GM19455 (cell line): ENCODE data around the gene IL3RA.
"Not testable (repeated sequence)": the region's sequence is repeated elsewhere in the genome, so short reads cannot be mapped to it uniquely, and the experiment has no call there.

Source experiments
- ATAC-seq: cut with Tn5 transposase; IDR thresholded peaks from one replicate; pipeline ENCODE4 v1.9.1; 2021; ENCODE audit not compliant: unreplicated experiment

IL3RA gene

DNA sequence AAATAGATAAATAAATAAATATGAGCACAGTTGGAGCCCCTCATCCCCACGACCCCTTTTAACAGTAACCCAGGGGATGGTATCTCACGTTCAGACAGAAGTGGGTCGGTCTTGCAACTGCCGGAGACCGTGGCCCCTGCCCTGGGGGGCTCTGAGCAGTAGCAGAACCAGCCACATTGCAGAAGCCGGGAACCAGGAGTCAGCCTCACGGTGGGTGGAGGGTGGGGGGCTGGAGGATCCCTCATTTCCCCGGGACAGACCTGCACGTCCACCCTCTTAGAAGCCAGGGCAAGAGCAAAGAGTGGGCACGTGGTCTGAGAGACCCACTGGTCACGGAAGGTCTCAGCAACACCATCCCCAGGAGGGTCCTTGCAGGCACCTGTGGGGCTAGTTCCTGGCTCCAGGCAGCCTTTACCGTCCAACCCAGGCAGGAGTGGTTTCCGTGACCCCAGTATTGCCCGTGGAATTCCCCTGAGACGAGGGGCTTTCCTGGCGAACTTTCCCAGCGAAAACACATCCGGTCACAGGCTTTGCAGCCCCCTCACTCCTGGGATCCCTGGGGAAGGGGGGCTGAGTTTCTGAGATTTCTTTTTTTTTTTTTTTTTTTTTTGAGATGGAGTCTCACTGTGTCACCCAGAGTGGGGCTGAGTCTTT lies 8.8 kb upstream of the IL3RA start:
- ATAC-seq, result no peak

DNA sequence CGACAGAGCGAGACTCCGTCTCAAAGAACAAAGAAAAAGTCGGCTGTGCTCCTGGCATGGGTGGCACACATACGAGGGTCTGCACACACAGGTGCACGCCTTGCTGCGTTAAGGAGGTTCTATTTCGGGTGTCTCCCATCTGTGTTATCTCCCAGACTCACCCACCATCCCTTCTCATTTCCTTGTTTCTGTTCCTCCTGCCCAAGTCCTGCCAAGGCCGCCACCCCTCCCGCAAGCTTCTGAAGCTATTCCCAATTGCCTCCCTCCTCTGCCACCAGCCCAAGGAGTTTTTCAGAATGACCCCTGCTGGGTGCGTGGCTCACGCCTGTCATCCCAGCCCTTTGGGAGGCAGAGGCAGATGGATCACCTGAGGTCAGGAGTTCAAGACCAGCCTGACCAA lies 6.0 kb upstream of the IL3RA start:
- no peak for ATAC-seq

DNA sequence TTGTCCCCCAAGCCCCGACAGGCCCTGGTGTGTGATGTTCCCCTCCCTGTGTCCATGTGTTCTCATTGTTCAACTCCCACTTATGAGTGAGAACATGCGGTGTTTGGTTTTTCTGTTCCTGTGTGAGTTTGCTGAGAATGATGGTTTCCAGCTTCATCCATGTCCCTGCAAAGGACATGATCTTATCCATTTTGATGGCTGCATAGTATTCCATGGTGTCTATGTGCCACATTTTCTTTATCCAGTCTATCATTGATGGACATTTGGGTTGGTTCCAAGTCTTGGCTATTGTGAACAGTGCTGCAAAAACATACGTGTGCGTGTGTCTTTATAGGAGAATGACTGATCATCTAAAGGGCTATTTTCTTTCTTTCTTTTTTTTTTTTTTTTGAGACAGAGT lies 4.2 kb upstream of the IL3RA start:
- not testable (repeated sequence) for ATAC-seq

DNA sequence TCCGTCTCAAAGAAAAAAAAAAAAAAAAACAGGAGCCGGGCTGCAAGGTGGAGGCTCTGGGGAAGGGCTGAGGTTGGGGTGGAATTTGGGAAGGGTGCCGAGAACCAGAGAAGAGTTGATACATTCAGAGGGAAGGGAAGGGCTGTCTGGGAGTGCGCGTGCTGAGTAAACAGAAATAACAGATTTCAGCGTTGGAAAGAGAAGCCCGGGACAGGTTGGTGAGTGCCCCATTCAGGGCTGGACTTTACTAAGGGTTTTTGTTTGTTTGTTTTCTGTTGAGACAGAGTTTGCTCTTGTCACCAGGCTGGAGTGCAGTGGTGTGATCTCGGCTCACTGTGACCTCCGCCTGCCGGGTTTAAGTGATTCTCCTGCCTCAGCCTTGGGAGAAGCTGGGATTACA lies 1.7 kb upstream of the IL3RA start:
- ATAC-seq, result no peak

DNA sequence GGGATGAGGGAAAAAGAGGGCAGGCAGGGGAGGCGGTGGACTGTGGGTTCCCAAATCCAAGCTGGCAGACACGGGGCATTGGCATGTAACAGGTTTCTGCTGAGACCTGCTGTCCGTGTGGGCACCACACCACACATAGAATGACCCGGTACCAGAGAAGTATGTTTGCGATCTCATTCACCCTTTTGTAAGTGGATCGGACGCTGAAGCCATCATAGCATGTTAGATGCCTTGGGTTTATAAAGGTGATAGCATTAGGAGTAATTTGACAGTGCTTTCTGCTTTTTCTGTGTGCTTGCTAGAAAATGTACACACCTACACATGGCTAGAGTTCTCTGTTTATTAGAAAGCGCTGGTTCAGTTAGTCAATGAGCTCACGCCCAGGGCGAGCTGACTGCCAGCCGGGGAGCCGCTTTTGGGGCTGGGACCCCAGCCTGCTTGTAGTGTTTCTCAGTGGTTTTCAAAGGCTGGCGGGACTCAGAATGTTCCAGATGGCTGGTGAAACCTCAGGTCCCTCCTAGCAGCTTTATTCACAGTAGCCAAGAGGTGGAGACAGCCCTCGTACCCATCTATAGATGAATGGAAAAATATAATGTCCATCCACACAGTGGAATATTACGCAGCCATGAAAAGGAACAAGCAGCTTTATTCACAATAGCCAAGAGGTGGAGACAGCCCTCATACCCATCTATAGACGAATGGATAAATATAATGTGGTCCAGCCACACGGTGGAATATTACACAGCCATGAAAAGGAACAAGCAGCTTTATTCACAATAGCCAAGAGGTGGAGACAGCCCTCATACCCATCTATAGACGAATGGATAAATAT lies 579 bp downstream of the IL3RA start:
- no peak for ATAC-seq

DNA sequence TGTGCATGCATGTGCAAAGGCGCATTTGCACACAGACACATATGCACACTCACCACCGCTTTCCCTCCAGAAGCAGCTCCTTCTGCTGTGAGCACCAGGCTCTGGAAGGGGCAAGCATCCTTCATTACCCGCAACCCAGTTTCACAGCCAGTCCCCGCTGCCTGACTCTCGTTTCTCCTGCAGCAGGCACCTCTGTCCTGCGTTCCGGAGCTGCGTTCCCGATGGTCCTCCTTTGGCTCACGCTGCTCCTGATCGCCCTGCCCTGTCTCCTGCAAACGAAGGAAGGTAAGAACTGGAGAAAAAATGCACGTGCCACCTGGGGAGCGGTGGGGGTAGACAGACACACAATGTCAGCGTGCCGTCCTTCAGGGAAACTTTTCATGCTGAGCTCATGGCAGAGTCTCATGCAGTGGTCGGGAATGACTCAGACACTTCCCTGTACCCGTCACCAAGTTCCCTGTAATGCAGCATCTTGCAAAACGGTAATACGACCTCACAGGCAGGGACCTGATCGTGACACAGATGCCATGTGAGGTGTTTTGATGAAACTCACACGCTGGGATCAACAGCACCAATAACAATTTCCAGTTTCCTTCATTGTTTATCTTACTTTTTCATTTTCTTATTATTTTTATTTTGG lies 5.1 kb downstream of the IL3RA start:
- ATAC-seq, result no peak

DNA sequence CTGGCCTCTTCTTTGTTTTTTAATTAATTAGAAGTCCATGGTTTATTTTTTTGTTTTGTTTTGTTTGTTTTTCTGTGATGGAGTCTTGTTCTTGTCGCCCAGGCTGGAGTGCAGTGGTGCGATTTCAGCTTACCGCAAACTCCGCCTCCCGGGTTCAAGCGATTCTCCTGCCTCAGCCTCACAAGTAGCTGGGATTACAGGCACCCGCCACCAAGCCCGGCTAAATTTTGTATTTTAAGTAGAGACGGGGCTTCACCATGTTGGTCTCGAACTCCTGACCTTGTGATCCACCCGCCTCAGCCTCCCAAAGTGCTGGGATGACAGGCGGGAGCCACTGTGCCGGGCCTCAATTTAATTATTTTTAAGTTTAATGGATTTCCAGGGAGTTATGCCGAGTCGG lies 13.0 kb downstream of the IL3RA start:
- ATAC-seq, result not testable (repeated sequence)

DNA sequence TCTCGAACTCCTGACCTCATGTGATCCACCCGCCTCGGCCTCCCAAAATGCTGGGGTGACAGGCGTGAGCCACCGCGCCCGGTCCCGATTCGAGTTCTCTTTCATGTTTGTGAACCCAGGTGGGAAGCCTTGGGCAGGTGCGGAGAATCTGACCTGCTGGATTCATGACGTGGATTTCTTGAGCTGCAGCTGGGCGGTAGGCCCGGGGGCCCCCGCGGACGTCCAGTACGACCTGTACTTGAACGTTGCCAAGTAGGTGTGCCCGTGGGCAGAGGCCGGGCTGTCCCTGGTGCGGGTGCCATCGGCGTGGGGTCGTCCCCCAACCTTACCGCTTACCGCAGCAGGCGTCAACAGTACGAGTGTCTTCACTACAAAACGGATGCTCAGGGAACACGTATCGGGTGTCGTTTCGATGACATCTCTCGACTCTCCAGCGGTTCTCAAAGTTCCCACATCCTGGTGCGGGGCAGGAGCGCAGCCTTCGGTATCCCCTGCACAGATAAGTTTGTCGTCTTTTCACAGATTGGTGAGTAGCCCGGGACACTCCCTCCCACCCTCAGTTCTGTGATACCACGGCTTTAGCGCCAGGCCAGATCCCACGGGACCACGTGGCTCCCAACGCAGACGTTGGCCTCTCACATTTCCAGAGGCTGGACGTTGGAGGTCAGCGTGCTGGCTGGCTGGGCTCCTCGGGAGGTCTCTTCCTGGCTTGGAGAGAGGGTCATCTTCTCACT lies 15.6 kb downstream of the IL3RA start:
- ATAC-seq, result no peak

DNA sequence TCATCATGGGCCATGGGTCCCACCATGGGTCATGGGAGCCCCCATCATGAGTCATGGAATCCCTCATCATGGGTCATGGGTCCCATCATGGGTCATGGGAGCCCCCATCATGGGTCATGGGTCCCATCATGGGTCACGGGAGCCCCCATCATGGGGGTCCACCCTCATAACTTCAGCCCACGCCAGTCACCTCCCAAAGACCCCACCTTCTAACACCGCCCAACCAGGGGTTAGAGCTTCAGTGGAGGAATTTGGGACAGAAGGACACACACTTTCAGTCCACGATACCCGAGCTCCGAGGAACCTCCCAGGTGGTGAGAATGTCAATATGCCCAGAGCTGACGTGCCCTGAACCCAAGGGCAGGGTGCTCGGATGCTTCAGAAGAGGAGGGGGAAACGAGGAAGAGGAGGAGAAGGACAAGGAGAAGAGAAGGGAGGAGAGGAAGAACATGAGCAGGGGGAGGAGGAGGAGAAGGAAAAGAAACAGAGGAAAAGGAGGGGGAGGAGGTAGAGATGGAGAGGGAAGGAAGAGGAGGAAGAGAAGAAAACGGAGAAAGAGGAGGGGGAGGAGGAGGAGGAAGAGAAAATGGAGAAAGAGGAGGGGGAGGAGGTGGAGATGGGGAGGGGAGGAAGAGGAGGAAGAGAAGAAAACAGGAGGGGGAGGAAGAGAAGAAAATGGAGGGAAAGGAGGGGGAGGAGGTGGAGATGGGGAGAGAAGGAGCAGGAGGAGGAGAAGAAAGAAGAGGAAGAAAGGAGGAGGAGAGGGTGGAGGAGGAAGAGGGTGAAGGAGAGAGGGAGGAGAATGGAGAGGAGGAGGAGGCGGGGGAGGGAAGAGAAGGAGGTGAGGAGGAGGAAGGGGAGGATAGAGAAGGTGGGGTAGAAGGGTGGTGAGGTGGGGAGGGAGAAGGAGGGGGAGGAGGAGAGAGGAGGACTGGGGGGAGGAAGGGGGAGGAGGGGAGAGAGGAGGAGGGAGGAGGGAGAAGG lies 17.7 kb downstream of the IL3RA start:
- ATAC-seq, result no peak

DNA sequence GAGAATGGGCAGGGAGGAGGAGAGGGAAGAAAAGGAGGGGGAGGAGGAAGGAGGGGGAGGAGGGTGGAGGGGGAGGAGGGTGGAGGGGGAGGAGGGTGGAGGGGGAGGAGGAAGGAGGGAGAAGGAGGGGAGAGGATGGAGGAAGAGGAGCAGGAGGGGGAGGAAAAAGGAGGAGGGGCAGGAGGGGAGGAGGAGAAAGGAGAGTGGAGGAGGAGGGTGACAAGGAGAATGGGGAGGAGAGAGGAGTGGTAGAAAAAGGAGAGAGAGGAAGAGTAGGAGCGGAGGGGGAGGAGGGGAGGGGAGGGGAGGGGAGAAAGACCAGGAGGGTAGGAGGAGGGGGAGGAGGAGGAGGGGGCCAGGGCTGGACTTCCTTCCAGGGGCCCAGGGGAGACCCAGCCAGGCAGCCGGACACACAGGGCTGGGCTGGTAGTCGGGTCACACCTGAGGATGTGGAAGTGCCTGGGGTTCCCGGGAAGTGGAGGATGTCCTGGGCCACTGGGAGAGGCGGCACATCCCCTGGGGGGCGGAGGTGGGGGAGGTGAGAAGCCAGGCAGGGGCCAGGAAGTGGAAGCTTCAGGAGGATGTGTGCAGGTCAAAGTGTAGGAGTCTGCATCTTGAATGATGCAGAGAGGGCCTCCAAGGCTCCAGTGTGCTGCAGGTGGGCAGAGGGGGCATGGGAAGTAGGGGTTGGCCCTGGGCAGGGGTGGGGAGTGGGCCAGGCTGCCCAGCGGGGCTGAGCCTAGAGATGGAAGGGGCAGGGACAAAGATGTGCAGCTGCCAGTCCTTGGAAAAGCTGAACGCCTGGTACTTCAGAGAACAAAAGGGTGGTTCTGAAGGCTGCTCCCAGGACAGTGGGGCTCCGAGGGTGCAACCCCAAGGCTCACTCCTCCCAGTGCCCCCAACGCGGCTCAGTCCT lies 18.8 kb downstream of the IL3RA start:
- ATAC-seq, result no peak

DNA sequence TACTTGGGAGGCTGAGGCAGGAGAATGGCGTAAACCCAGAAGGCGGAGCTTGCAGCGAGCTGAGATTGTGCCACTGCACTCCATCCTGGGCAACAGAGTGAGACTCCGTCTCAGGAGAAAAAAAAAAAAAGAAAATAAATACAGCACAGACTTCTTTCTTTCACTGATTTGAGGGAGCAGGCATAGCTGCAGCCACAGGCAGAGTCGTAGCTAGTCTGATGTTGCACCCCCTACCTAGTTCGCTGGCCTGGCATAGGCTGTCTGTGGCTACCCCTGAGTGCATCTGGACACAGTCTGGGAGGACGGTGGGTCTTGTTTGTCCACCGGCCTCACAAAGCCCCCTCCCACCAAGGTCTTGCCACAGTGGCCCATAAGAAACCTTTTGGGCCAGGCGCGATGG lies 21.4 kb downstream of the IL3RA start:
- ATAC-seq, result no peak

DNA sequence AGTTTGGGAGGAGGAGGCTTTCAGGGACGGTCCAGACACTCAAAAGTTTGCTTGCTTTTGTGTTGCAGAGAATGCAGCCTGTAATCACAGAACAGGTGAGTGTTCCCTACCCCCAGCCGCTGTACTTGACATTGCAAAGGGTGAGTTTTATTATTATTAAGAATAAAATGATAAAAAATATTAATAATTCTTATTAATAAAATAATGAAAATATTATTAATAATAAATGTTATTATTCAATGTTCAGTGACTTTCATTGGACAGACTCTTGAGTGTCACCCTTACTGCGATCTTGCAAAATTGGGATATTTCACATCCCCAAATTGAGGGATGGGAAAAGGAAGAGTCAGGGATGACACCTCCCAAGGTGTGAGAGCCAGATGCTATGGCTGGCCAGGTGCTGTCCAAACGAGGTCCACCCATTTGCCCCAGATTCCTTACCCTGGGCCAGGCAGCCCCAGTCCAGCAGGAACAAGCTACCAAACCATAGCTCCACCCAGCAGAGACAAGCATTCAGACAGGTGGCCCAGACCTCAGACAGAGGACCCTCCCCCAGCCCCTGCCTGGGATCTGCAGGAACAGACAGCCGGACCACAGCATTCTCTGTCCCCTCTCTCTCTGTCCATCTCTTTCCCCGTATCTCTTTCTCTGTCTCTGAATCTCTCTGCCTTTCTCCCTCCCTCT lies 22.4 kb downstream of the IL3RA start:
- no peak for ATAC-seq

DNA sequence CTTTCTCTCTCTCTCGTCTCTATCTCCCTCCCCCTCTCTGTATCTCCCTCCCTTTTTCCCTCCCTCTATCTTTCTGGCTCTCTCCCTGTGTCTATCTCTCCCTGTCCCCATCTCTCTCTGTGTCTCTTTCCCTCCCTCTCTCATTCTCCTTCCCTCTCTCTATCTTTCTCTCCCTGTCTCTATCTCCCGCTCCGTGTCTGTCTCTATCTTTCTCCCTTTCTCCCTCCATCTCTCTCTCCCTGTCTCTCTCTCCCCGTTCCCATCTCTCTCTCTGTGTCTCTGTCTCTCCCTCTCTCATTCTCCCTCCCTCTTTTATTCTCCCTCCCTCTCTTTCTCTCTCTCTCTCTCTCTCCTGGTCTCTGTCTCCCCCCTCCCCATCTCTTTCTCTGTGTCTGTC lies 22.9 kb downstream of the IL3RA start:
- ATAC-seq, result no peak

DNA sequence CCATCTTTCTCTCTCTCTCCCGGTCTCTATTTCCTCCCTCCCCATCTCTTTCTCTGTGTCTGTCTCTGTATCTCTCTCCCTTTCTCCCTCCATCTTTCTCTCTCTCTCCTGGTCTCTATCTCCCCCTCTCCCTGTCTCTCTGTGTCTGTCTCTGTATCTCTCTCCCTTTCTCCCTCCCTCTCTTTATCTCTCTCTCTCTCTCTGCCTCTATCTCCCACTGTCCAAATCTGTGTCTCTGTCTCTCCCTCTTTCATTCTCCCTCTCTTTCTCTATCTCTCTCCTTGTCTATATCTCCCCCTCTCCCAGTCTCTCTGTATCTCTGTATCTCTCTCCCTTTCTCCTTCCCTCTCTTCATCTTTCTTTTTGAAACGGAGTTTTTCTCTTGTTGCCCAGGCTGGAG lies 23.6 kb downstream of the IL3RA start:
- no peak for ATAC-seq

DNA sequence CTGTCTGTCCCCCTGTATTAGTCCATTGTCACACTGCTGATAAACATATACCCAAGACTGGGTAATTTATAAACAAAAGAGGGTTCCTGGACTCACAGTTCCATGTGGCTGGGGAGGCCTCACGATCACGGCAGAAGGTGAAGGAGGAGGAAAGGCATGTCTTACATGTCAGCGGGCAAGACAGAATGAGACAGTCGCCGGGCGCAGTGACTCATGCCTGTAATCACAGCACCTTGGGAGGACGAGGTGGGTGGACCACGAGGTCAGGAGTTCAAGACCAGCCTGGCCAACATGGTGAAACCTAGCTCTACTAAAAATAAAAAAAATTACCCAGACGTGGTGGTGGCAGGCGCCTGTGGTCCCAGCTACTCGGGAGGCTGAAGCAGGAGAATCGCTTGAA lies 24.7 kb downstream of the IL3RA start:
- ATAC-seq, result no peak

DNA sequence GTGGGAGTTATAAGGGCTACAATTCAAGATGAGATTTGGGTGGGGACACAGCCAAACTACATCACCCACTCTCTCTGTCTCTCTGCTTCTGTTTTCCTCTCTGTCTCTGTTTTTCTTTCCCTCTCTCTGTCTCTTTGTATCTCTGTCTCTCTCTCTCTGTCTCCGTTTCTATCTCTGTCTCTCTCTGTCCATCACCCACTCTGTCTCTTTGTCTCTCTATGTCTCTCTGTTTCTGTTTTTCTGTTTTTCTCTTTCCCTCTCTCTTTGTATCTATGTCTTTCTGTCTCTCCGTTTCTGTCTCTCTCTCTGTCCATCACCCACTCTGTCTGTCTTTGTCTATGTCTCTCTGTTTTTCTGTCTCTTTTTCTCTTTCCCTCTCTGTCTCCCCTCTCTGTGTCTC lies 25.3 kb downstream of the IL3RA start:
- no peak for ATAC-seq

DNA sequence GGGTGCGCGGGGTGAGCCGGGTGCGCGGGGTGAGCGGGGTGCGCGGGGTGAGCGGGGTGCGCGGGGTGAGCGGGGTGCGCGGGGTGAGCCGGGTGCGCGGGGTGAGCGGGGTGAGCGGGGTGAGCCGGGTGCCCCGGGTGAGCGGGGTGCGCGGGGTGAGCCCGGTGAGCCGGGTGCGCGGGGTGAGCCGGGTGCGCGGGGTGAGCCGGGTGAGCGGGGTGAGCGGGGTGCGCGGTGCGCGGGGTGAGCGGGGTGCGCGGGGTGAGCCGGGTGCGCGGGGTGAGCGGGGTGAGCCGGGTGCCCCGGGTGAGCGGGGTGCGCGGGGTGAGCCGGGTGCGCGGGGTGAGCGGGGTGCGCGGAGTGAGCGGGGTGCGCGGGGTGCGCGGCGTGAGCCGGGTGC lies 29.8 kb downstream of the IL3RA start:
- ATAC-seq, result not testable (repeated sequence)

DNA sequence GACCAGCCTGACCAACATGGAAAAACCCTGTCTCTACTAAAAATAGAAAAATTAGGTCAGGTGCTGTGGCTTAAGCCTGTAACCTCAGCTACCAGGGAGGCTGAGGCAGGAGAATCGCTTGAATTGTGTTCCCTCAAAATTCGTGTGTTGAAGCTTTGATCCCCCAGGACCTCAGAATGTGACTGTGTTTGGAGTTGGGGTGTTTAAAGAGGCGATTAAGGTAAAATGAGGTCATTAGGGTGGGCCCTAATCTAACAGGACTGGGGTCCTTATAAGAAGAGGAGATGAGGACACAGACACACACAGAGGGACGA lies 31.8 kb downstream of the IL3RA start:
- ATAC-seq, result no peak

DNA sequence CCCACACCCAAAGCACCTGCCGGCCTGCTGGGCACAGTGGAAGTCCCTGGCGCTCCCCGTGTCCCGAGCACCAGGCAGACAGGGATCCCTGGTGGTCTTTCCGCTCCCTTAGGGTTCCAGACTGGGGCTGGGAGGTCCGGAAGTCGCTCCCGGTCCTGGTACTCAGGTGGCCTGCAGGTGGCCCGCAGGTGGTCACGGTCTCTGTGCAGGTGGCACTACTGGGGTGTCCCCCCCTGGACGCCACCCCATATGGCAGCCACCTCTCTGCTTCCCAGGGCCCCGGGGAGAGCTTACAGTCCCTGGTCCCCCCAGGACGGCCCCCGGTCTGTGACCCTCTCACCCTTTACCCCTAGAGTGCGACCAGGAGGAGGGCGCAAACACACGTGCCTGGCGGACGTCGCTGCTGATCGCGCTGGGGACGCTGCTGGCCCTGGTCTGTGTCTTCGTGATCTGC lies 41.7 kb downstream of the IL3RA start:
- ATAC-seq, result no peak
